A549 (cell line): Measurements from ENCODE around the gene MCTP1.

Experiments used
- CEBPB ChIP-seq, 2 experiments: fragments of >200 bp in 1 of 2; sonication (Bioruptor Twin) in 1 of 2; formaldehyde crosslinking in 1 of 2; IDR thresholded peaks; 2 replicates each; pipeline ENCODE4 v1.6.1; 2012 to 2016
- CHD4 ChIP-seq: fragments of 200-600 bp; sonication (generic); IDR thresholded peaks from 2 replicates; pipeline ENCODE4 v1.6.1; 2016; ENCODE audit warnings: antibody characterized with exemption, mild to moderate bottlenecking, borderline replicate concordance
- JUNB ChIP-seq: fragments of >200 bp; sonication (Bioruptor Twin); formaldehyde crosslinking; IDR thresholded peaks from 2 replicates; pipeline ENCODE4 v1.6.1; 2016
- KDM5A ChIP-seq: fragments of 200-600 bp; sonication (generic); IDR thresholded peaks from 2 replicates; pipeline ENCODE4 v1.6.1; 2016; ENCODE audit warnings: antibody characterized with exemption, mild to moderate bottlenecking
- MYC ChIP-seq: IDR thresholded peaks from 2 replicates; pipeline ENCODE4 v1.6.1; 2012; ENCODE audit warnings: mild to moderate bottlenecking, inconsistent platforms, low read length, improper control_type of control experiment, borderline replicate concordance
- NR3C1 ChIP-seq: fragments of >200 bp; sonication (Bioruptor Twin); formaldehyde crosslinking; IDR thresholded peaks from 3 replicates; pipeline ENCODE4 v1.6.1; 2017
- POLR2A ChIP-seq: IDR thresholded peaks from 2 replicates; pipeline ENCODE4 v1.6.1; 2012; ENCODE audit warnings: mild to moderate bottlenecking, low read length
- RCOR1 ChIP-seq: fragments of 150-350 bp; IDR thresholded peaks from 2 replicates; pipeline ENCODE4 v1.6.1; 2014; ENCODE audit warnings: antibody characterized with exemption, low read length, low read depth
- TF ChIP-seq, protein P1 (sequence below): fragments of >200 bp; sonication (Bioruptor Twin); formaldehyde crosslinking; IDR thresholded peaks from 3 replicates; pipeline ENCODE4 v1.5.1; 2016
- TF ChIP-seq, protein P2 (sequence below): IDR thresholded peaks from 2 replicates; pipeline ENCODE4 v1.6.1; 2012
- TF ChIP-seq, protein P3 (sequence below): fragments of 200-600 bp; sonication (generic); IDR thresholded peaks from 2 replicates; pipeline ENCODE4 v1.6.1; 2016; ENCODE audit warnings: antibody characterized with exemption, mild to moderate bottlenecking, moderate library complexity

DNA sequence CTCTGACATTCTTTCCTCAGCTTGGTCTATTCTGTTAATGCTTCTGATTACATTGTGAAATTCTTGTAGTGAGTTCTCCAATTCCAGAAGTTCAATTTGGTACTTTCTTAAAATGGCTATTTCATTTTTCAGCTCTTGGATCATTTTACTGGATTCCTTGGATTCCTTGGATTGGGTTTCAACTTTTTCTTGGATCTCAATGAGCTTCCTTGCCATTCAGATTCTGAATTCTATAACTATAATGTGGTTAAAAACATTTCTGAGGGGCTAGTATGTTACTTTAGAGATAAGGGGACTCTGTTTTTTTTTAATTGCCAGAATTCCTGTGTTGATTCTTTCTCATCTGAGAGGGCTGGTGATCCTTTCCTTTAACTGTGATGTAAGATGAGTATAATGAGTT lies 136.4 kb downstream of the MCTP1 start:
- no peak for TF ChIP-seq MYC
- TF ChIP-seq RCOR1 = no peak
- TF ChIP-seq KDM5A = no peak
- TF ChIP-seq, protein P1, sequence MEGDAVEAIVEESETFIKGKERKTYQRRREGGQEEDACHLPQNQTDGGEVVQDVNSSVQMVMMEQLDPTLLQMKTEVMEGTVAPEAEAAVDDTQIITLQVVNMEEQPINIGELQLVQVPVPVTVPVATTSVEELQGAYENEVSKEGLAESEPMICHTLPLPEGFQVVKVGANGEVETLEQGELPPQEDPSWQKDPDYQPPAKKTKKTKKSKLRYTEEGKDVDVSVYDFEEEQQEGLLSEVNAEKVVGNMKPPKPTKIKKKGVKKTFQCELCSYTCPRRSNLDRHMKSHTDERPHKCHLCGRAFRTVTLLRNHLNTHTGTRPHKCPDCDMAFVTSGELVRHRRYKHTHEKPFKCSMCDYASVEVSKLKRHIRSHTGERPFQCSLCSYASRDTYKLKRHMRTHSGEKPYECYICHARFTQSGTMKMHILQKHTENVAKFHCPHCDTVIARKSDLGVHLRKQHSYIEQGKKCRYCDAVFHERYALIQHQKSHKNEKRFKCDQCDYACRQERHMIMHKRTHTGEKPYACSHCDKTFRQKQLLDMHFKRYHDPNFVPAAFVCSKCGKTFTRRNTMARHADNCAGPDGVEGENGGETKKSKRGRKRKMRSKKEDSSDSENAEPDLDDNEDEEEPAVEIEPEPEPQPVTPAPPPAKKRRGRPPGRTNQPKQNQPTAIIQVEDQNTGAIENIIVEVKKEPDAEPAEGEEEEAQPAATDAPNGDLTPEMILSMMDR = no peak
- no peak for TF ChIP-seq JUNB
- TF ChIP-seq, protein P2, sequence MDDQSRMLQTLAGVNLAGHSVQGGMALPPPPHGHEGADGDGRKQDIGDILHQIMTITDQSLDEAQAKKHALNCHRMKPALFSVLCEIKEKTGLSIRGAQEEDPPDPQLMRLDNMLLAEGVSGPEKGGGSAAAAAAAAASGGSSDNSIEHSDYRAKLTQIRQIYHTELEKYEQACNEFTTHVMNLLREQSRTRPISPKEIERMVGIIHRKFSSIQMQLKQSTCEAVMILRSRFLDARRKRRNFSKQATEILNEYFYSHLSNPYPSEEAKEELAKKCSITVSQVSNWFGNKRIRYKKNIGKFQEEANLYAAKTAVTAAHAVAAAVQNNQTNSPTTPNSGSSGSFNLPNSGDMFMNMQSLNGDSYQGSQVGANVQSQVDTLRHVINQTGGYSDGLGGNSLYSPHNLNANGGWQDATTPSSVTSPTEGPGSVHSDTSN = no peak
- TF ChIP-seq POLR2A = no peak
- no peak for TF ChIP-seq CHD4
- TF ChIP-seq NR3C1 = no peak
- TF ChIP-seq CEBPB (IDR thresholded peaks at IDR 0.05) = no peak
- TF ChIP-seq, protein P3, sequence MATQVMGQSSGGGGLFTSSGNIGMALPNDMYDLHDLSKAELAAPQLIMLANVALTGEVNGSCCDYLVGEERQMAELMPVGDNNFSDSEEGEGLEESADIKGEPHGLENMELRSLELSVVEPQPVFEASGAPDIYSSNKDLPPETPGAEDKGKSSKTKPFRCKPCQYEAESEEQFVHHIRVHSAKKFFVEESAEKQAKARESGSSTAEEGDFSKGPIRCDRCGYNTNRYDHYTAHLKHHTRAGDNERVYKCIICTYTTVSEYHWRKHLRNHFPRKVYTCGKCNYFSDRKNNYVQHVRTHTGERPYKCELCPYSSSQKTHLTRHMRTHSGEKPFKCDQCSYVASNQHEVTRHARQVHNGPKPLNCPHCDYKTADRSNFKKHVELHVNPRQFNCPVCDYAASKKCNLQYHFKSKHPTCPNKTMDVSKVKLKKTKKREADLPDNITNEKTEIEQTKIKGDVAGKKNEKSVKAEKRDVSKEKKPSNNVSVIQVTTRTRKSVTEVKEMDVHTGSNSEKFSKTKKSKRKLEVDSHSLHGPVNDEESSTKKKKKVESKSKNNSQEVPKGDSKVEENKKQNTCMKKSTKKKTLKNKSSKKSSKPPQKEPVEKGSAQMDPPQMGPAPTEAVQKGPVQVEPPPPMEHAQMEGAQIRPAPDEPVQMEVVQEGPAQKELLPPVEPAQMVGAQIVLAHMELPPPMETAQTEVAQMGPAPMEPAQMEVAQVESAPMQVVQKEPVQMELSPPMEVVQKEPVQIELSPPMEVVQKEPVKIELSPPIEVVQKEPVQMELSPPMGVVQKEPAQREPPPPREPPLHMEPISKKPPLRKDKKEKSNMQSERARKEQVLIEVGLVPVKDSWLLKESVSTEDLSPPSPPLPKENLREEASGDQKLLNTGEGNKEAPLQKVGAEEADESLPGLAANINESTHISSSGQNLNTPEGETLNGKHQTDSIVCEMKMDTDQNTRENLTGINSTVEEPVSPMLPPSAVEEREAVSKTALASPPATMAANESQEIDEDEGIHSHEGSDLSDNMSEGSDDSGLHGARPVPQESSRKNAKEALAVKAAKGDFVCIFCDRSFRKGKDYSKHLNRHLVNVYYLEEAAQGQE = no peak
